ENCODE measurements around the gene ASF1B.

DNA sequence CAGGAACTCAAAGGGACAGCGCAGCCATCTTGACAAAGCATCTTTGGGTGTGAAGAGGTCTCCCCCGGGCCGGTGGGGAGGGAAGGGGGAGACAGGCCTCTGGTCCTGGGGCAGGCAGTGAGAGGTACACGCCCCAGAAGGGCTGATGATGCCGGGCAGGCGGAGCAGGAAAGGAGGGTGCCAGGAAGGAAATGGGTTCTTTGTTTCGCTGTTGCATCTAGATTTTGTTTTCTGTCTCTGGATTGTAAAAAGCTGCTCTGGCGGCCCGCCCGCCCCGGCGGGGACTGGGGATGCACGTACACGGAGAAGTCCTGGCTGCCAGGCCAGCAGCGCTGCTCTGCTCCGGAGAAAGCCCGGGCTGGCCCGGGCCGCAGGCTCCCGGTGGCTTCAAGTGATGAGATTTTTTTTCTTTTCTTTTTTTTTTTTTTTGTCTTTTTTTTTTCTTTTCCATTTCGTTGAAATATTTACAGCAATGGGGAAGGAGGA lies 13.2 kb upstream of the ASF1B start:
- TF ChIP-seq POLR2A (IDR thresholded peaks at IDR 0.05) (no peak), CTCF (IDR thresholded peaks at IDR 0.05) (no peak)

Data from adrenal gland (tissue), 5 donors.